ENCODE measurements around the gene LRG1. TPM values are rescaled to one million over a fixed set of nuclear protein-coding genes. Genes with fewer than 3 reads are reported as not detected.

LRG1 gene
- total and polyA plus RNA-seq, 9 of the 15 experiments (the other 6 are each of a cell fraction or from before 2014, with no cell fraction given) = 1.5 to 11.9 (median 8.7) TPM

GRCh38 chr19:4496304-4496703 is 43.5 kb downstream of the LRG1 start:
- Histone ChIP-seq H3K79me2 (ENCODE audit: control insufficient read depth, insufficient read depth, low read length) (no peaks in the 10 kb centered on the region), H2AFZ (ENCODE audit: low read depth, low read length) (no peak overlapping the region), H3K9me3 (replicated peaks; ENCODE audit: control insufficient read depth, insufficient read depth, low read depth, low read length) (peaks cover 3% of the 10 kb centered on the region; the same call in 1 of the 2 replicates), H4K20me1 (replicated peaks; ENCODE audit: control insufficient read depth, insufficient read depth, low read length) (no peaks in the 10 kb centered on the region), H3K4me1 (replicated peaks in 1 of 2; ENCODE audit: control insufficient read depth in 2 of 2, insufficient read depth in 2 of 2, low read length in 2 of 2) (peaks cover 0 to 14% of the 10 kb centered on the region in 2 experiments; a peak in 1 of 5 replicates), H3K27ac (ENCODE audit: extremely low read depth, low read depth, low read length) (no peak overlapping the region), H3K4me2 (ENCODE audit: insufficient read depth, low read length) (no peak overlapping the region), H3K9me1 (ENCODE audit: control insufficient read depth, insufficient read depth, low read length) (no peaks in the 10 kb centered on the region), H3K9ac (ENCODE audit: insufficient read depth in 1 of 2, low read depth in 2 of 2, low read length in 2 of 2) (no peak overlapping the region), H3K27me3 (ENCODE audit: control insufficient read depth in 2 of 2, insufficient read depth in 2 of 2, low read length in 2 of 2) (no peaks in the 10 kb centered on the region), H3K4me3 (no peak overlapping the region), H3K36me3 (ENCODE audit: control insufficient read depth, insufficient read depth, low read length) (peaks cover 69% of the 10 kb centered on the region)
- FAIRE-seq (no peak), ATAC-seq (no peak), DNase-seq (ENCODE audit: extremely low read depth in 1 of 4, low spot score in 3 of 4) (no peak)
- in situ Hi-C loops (cut with MboI) (no loop called here), intact Hi-C loops (cut with micrococcal nuclease) (no loop called here)
- TF ChIP-seq TSC22D4 (tag; IDR thresholded peaks at IDR 0.05) (no peak), THAP12 (CRISPR knock-in tag; IDR thresholded peaks at IDR 0.05) (no peak), ZNF644 (tag; IDR thresholded peaks at IDR 0.05; ENCODE audit: low read depth) (no peak), IRF2 (CRISPR knock-in tag; IDR thresholded peaks at IDR 0.05) (no peak)
- POLR2A ChIA-PET = no interaction called here
- no TSS peak for BruUV-seq (replicated peaks)
- WGBS (ENCODE audit: insufficient coverage, low coverage, missing lambda C conversion rate) = 77% methylated on average over 9 of the region's 18 CpGs
- CTCF ChIA-PET (ENCODE audit: low intra/inter-chr PET ratio) = no interaction called here
